Measurements from ENCODE around the gene NUMBL. TPM values are rescaled to one million over a fixed set of nuclear protein-coding genes. Genes with fewer than 3 reads are reported as not detected.

NUMBL gene
- total and polyA plus RNA-seq, 2 of the 13 experiments (the other 11 are each of a cell fraction or from before 2014, with no cell fraction given) = 0.49 to 2.3 TPM

- no peak for TF ChIP-seq PAX8 (CRISPR knock-in tag; IDR thresholded peaks at IDR 0.05; ENCODE audit: borderline replicate concordance)
Measured at GRCh38 chr19:40621283-40621682, 69.2 kb downstream of the NUMBL start (continued).

DNA sequence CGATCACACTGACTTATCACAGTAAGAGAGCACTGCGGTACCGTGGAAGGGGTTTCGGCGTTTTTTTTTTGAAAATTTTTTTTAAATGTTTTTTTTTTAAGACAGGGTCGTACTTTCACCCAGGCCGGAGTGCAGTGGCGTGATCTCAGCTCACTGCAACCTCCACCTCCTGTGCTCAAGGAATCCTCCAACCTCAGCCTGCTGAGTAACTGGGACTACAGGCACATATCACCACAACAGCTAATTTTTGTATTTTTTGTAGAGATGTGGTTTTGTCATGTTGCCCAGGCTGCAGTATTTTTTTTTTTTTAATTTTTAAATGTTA lies 70.3 kb downstream of the NUMBL start:
- WGBS (ENCODE audit: low lambda C conversion rate) = 72% methylated on average over 8 of the region's 8 CpGs
- Histone ChIP-seq H3K9me3 (ENCODE audit: low read length) (no peaks in the 10 kb centered on the region), H3K4me1 (ENCODE audit: insufficient read depth, low read length) (peaks cover 6% of the 10 kb centered on the region; the same call in 1 of the 2 replicates), H3K4me2 (ENCODE audit: low read depth, low read length) (no peak overlapping the region), H3K27ac (ENCODE audit: extremely low read length, insufficient read depth, low read length) (no peak overlapping the region), H3K27me3 (ENCODE audit: control insufficient read depth in 1 of 2, insufficient read depth in 2 of 2, low read length in 2 of 2) (no peaks in the 10 kb centered on the region; a peak in 2 of 5 replicates), H2AFZ (ENCODE audit: low read length) (no peak overlapping the region), H3K4me3 (replicated peaks in 1 of 3; ENCODE audit: insufficient read depth in 1 of 3, low read depth in 2 of 3, low read length in 3 of 3) (no peak overlapping the region), H3K79me2 (ENCODE audit: insufficient read depth, low read length) (no peaks in the 10 kb centered on the region), H3K9ac (ENCODE audit: insufficient read depth, low read depth, low read length) (no peak overlapping the region), H4K20me1 (ENCODE audit: insufficient read depth, low read length) (no peaks in the 10 kb centered on the region), H3K36me3 (replicated peaks in 1 of 2; ENCODE audit: control insufficient read depth in 1 of 2, insufficient read depth in 2 of 2, low read length in 2 of 2) (no peaks in the 10 kb centered on the region)
- DNase-seq (ENCODE audit: low spot score) (no peak), ATAC-seq (no peak), FAIRE-seq (no peak)
- ChIA-PET CTCF (ENCODE audit: low intra/inter-chr PET ratio, low total read pairs) (interaction anchor here (1.0 kb wide), 1 partner anchor 35 kb away, joined by 3 read pairs; no protein-coding TSS in a partner anchor), POLR2A (no interaction called here)
- intact Hi-C loops (cut with micrococcal nuclease; ENCODE audit: unreplicated experiment) (no loop called here), in situ Hi-C loops (cut with HindIII; ENCODE audit: extremely low pct_ligation_motif_present, low pct_unique_long_range_greater_than_20kb) (no loop called here)
- no TSS peak for BruUV-seq (replicated peaks)
- TF ChIP-seq ZNF546 (CRISPR knock-in tag; conservative IDR thresholded peaks at IDR 0.05) = no peak
- TF ChIP-seq, protein P1, sequence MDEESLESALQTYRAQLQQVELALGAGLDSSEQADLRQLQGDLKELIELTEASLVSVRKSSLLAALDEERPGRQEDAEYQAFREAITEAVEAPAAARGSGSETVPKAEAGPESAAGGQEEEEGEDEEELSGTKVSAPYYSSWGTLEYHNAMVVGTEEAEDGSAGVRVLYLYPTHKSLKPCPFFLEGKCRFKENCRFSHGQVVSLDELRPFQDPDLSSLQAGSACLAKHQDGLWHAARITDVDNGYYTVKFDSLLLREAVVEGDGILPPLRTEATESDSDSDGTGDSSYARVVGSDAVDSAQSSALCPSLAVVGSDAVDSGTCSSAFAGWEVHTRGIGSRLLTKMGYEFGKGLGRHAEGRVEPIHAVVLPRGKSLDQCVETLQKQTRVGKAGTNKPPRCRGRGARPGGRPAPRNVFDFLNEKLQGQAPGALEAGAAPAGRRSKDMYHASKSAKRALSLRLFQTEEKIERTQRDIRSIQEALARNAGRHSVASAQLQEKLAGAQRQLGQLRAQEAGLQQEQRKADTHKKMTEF (CRISPR knock-in tag; IDR thresholded peaks at IDR 0.05) = no peak
- no peak for TF ChIP-seq SRSF9 (IDR thresholded peaks at IDR 0.05; ENCODE audit: borderline replicate concordance, insufficient read depth, low read depth, low read length, poor library complexity, severe bottlenecking)
- TF ChIP-seq MBNL3 (CRISPR knock-in tag; conservative IDR thresholded peaks at IDR 0.05) = no peak
- TF ChIP-seq GTF3A (CRISPR knock-in tag; conservative IDR thresholded peaks at IDR 0.05) = no peak
- TF ChIP-seq RFXAP (CRISPR knock-in tag; IDR thresholded peaks at IDR 0.05; ENCODE audit: borderline replicate concordance) = no peak
- TF ChIP-seq ZNF720 (CRISPR knock-in tag; IDR thresholded peaks at IDR 0.05) = no peak
- TF ChIP-seq ZNF160 (CRISPR knock-in tag; IDR thresholded peaks at IDR 0.05) = no peak
- TF ChIP-seq ZNF577 (CRISPR knock-in tag; IDR thresholded peaks at IDR 0.05; ENCODE audit: borderline replicate concordance, low read depth) = no peak
- TF ChIP-seq XRCC5 (optimal IDR thresholded peaks at IDR 0.05; ENCODE audit: low read length) = no peak
- TF ChIP-seq GZF1 (CRISPR knock-in tag; IDR thresholded peaks at IDR 0.05) = no peak

All from HepG2 (cell line).